Measurements from ENCODE around the gene ACTR3C. TPM values are rescaled to one million over a fixed set of nuclear protein-coding genes. Genes with fewer than 3 reads are reported as not detected.

ACTR3C gene
- total and polyA plus RNA-seq, 2 of the 13 experiments (the other 11 are each of a cell fraction or from before 2014, with no cell fraction given), result 3.8 to 7.5 TPM

DNA sequence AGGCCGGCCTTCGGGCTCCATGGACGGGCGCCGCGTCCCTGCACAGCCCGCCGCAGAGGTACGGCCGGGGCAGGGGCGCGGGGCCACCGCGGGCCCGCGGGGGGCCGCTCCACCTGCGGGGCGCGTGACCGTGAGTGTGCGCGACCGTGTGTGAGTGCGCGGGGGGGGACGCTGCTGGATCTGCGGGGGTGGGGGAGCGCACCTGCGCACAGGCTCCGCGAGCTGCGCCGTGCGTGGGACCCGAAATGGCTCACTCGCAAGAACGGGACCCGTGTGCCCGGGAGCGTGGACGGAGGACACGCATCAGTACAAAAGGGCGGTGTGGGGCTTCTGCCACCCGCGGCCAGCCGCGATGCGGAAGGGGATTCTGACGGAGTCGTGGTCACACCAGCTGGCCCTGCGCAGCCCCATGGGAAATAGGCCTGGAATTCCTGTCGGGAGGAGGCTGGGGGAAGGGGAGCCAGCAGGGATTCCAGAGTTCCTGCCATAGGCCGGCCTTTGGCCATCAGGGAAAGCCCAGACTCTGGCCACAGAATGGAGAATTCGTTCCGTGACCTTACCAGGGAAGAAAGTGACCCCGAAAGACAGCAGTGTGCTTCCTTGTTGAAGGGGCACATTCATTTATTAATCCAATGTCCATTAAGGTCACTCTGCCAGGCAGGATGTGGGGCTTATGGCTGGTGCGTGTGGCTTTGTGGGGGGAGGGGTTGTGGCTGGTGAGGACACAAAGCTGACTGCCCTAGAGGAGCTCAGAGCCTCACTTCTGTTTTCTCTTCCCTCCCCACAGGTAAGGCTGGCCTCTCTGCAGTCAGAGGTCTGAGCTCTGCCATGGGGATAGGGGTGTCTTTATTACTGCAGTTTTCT lies 45.8 kb upstream of the ACTR3C start (continued):
- TF ChIP-seq GABPB1 (CRISPR knock-in tag; IDR thresholded peaks at IDR 0.05) (no peak), ZNF563 (CRISPR knock-in tag; IDR thresholded peaks at IDR 0.05) (peak; percentile 46; the same call in 1 of the 2 replicates), RNF2 (conservative IDR thresholded peaks at IDR 0.05; ENCODE audit: low read depth) (no peak; the same call in 1 of the 2 replicates), MED8 (CRISPR knock-in tag; IDR thresholded peaks at IDR 0.05; ENCODE audit: insufficient replicate concordance) (peak; percentile 59), ZNF180 (CRISPR knock-in tag; IDR thresholded peaks at IDR 0.05; ENCODE audit: borderline replicate concordance, low read depth) (no peak), KDM3A (CRISPR knock-in tag; IDR thresholded peaks at IDR 0.05; ENCODE audit: low read depth) (peak; percentile 13; the same call in 1 of the 2 replicates), MAFG (CRISPR knock-in tag; IDR thresholded peaks at IDR 0.05) (0 out of 2 replicates have a peak, but pooled peaks have one; percentile 8), EEA1 (CRISPR knock-in tag; IDR thresholded peaks at IDR 0.05; ENCODE audit: borderline replicate concordance) (0 out of 2 replicates have a peak, but pooled peaks have one; percentile 65), IRF2 (CRISPR knock-in tag; IDR thresholded peaks at IDR 0.05) (0 out of 2 replicates have a peak, but pooled peaks have one; percentile 28), ZNF513 (CRISPR knock-in tag; conservative IDR thresholded peaks at IDR 0.05) (no peak), BCLAF1 (IDR thresholded peaks at IDR 0.05) (no peak), SIX4 (CRISPR knock-in tag; IDR thresholded peaks at IDR 0.05) (no peak; the same call in 1 of the 2 replicates), ETV6 (CRISPR knock-in tag; conservative IDR thresholded peaks at IDR 0.05) (no peak), GATA4 (IDR thresholded peaks at IDR 0.05; ENCODE audit: borderline replicate concordance, low read depth) (no peak), ZNF17 (CRISPR knock-in tag; IDR thresholded peaks at IDR 0.05) (no peak), E2F2 (CRISPR knock-in tag; IDR thresholded peaks at IDR 0.05; ENCODE audit: borderline replicate concordance) (no peak), UBTF (CRISPR knock-in tag; IDR thresholded peaks at IDR 0.05) (no peak; the same call in 1 of the 2 replicates), AGO2 (optimal IDR thresholded peaks at IDR 0.05; ENCODE audit: low read depth, low read length) (peak; percentile 14), NCOA2 (CRISPR knock-in tag; IDR thresholded peaks at IDR 0.05) (no peak)
- TF ChIP-seq, protein P1, sequence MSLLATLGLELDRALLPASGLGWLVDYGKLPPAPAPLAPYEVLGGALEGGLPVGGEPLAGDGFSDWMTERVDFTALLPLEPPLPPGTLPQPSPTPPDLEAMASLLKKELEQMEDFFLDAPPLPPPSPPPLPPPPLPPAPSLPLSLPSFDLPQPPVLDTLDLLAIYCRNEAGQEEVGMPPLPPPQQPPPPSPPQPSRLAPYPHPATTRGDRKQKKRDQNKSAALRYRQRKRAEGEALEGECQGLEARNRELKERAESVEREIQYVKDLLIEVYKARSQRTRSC (CRISPR knock-in tag; IDR thresholded peaks at IDR 0.05; ENCODE audit: low read depth), result no peak

Data from HepG2 (cell line).